Liver (tissue), 9 donors: ENCODE results near the gene UGT2B7. TPM values are rescaled to one million over a fixed set of nuclear protein-coding genes. Genes with fewer than 3 reads are reported as not detected.

Experiments
- DNase-seq: peaks from one replicate; pipeline ENCODE4 v3.0.0-alpha.2; 2017; ENCODE audit warnings: low spot score
- H3K27ac ChIP-seq, 2 donors: one replicate each; pipeline ENCODE4 v1.7.0; 2013; ENCODE audit warnings: inconsistent platforms in 2 of 2, low read length in 2 of 2, control low read depth in 1 of 2, low read depth in 1 of 2, mild to moderate bottlenecking in 1 of 2
- H3K27me3 ChIP-seq, 4 donors: one replicate each; pipeline versions ENCODE4 v1.6.1 to v1.7.0; 2013; ENCODE audit warnings: low read length in 3 of 4, inconsistent platforms in 1 of 4, mild to moderate bottlenecking in 1 of 4, moderate library complexity in 1 of 4; ENCODE audit not compliant: control insufficient read depth in 4 of 4, insufficient read depth in 4 of 4
- H3K36me3 ChIP-seq, 4 donors: one replicate each; pipeline versions ENCODE4 v1.6.1 to v1.7.0; 2013; ENCODE audit warnings: low read length in 3 of 4, mild to moderate bottlenecking in 3 of 4, low read depth in 1 of 4, moderate library complexity in 1 of 4; ENCODE audit not compliant: control insufficient read depth in 4 of 4, insufficient read depth in 3 of 4
- H3K4me1 ChIP-seq, 4 donors: one replicate each; pipeline versions ENCODE4 v1.6.1 to v1.7.0; 2013; ENCODE audit warnings: low read length in 3 of 4, mild to moderate bottlenecking in 3 of 4, moderate library complexity in 1 of 4; ENCODE audit not compliant: control insufficient read depth in 4 of 4, insufficient read depth in 4 of 4
- H3K4me3 ChIP-seq, 3 donors: one replicate each; pipeline versions ENCODE4 v1.6.1 to v1.7.0; 2013; ENCODE audit warnings: low read length in 3 of 3, control low read depth in 1 of 3, low read depth in 1 of 3, mild to moderate bottlenecking in 1 of 3
- H3K9ac ChIP-seq, 2 donors: one replicate each; pipeline ENCODE4 v1.7.0; 2013; ENCODE audit warnings: low read length in 2 of 2, mild to moderate bottlenecking in 2 of 2, moderate library complexity in 2 of 2, control low read depth in 1 of 2, low read depth in 1 of 2
- H3K9me3 ChIP-seq, 4 donors: one replicate each; pipeline versions ENCODE4 v1.6.1 to v1.7.0; 2013; ENCODE audit warnings: low read length in 3 of 4; ENCODE audit not compliant: control insufficient read depth in 4 of 4
- ATF3 ChIP-seq: IDR thresholded peaks from 2 replicates; pipeline ENCODE4 v1.6.1; 2016; ENCODE audit warnings: antibody characterized with exemption
- EGR1 ChIP-seq, 2 donors: IDR thresholded peaks; 2 replicates each; pipeline ENCODE4 v1.6.1; 2016 to 2018; ENCODE audit warnings: antibody characterized with exemption in 2 of 2, low read depth in 2 of 2
- FOXA1 ChIP-seq: IDR thresholded peaks from 2 replicates; pipeline ENCODE4 v1.6.1; 2016; ENCODE audit warnings: antibody characterized with exemption
- FOXA2 ChIP-seq: IDR thresholded peaks from 2 replicates; pipeline ENCODE4 v1.6.1; 2016; ENCODE audit warnings: antibody characterized with exemption
- GABPA ChIP-seq, 2 donors: IDR thresholded peaks in 1 of 2; conservative IDR thresholded peaks in 1 of 2; 2 replicates each; pipeline ENCODE4 v1.6.1; 2016; ENCODE audit warnings: antibody characterized with exemption in 2 of 2, mild to moderate bottlenecking in 1 of 2, moderate library complexity in 1 of 2
- HNF4A ChIP-seq, 2 donors: conservative IDR thresholded peaks; 2 replicates each; pipeline ENCODE4 v1.6.1; 2016; ENCODE audit warnings: antibody characterized with exemption in 2 of 2, mild to moderate bottlenecking in 2 of 2
- HNF4G ChIP-seq: IDR thresholded peaks from 2 replicates; pipeline ENCODE4 v1.6.1; 2016; ENCODE audit warnings: antibody characterized with exemption
- JUND ChIP-seq, 2 donors: IDR thresholded peaks; 2 replicates each; pipeline ENCODE4 v1.6.1; 2016; ENCODE audit warnings: antibody characterized with exemption in 2 of 2
- MAX ChIP-seq: IDR thresholded peaks from 2 replicates; pipeline ENCODE4 v1.6.1; 2016; ENCODE audit warnings: antibody characterized with exemption
- RAD21 ChIP-seq, 2 donors: IDR thresholded peaks; 2 replicates each; pipeline ENCODE4 v1.6.1; 2016; ENCODE audit warnings: antibody characterized with exemption in 2 of 2, mild to moderate bottlenecking in 2 of 2
- RXRA ChIP-seq, 2 donors: IDR thresholded peaks; 2 replicates each; pipeline ENCODE4 v1.6.1; 2017 to 2018; ENCODE audit warnings: antibody characterized with exemption in 2 of 2, mild to moderate bottlenecking in 1 of 2
- SP1 ChIP-seq: IDR thresholded peaks from 2 replicates; pipeline ENCODE4 v1.6.1; 2018; ENCODE audit warnings: antibody characterized with exemption, mild to moderate bottlenecking
- TAF1 ChIP-seq: conservative IDR thresholded peaks from 2 replicates; pipeline ENCODE4 v1.6.1; 2016; ENCODE audit warnings: antibody characterized with exemption, mild to moderate bottlenecking
- WGBS: extraction: QIAGEN DNeasy Blood & Tissue Kit; methylation state at CpG from one replicate; pipeline ENCODE4 v1.1.7; 2013; 5-methylcytosine and 5-hydroxymethylcytosine counted together
- polyA plus RNA-seq, 2 donors: library from polyadenylated mRNA; stranded (reverse) in 1 of 2; unstranded in 1 of 2; fragments of 200-250 nt in 1 of 2; fragments of >200 nt in 1 of 2; fragmentation: Nextera tagmentation in 1 of 2; extraction: Ambion mirVana in 1 of 2; gene quantifications; one replicate each; pipeline versions ENCODE4 v1.2.1 to v1.2.3, GENCODE V29; 2013 to 2015
- total RNA-seq, 2 donors: library from RNA; depleted of rRNA; stranded (reverse); fragments of >200 nt; gene quantifications; one replicate each; pipeline ENCODE4 v1.2.3, GENCODE V29; 2014
- donor health status: healthy.
- donor health status: healthy.
- donor health status: healthy.
- donor health status: healthy.
- donor health status: healthy.

The UGT2B7 gene
- total and polyA plus RNA-seq, 4 donors: 5.9 to 198 (median 164) TPM

- TF ChIP-seq ATF3: no peak
- no peak for TF ChIP-seq RXRA (IDR thresholded peaks at IDR 0.05)
- no peak for TF ChIP-seq RAD21 (IDR thresholded peaks at IDR 0.05)
- TF ChIP-seq TAF1: no peak
- no peak for TF ChIP-seq MAX
- TF ChIP-seq FOXA1: no peak
- no peak for TF ChIP-seq JUND (IDR thresholded peaks at IDR 0.05)
- no peak for TF ChIP-seq SP1
- no peak for TF ChIP-seq HNF4G
- no peak for TF ChIP-seq FOXA2
- TF ChIP-seq HNF4A (conservative IDR thresholded peaks at IDR 0.05): no peak
Observed at GRCh38 chr4:69092190-69092589, 4.1 kb upstream of the UGT2B7 start (continued).

GRCh38 chr4:69092980-69093568 is 3.2 kb upstream of the UGT2B7 start:
- TF ChIP-seq ATF3: no peak
- TF ChIP-seq FOXA2: no peak
- Histone ChIP-seq H3K4me1 (peaks cover 0 to 16% (median 4%) of the 10 kb centered on the region in 4 donors), H3K27me3 (no peaks in the 10 kb centered on the region), H3K9me3 (no peaks in the 10 kb centered on the region), H3K36me3 (no peaks in the 10 kb centered on the region), H3K9ac (no peak overlapping the region), H3K27ac (no peak overlapping the region), H3K4me3 (no peak overlapping the region)
- 76% methylated on average over 6 of the region's 6 CpGs for WGBS
- DNase-seq: no peak

- WGBS: 93% methylated on average over 3 of the region's 3 CpGs
Observed at GRCh38 chr4:69093681-69094080, 2.6 kb upstream of the UGT2B7 start.

GRCh38 chr4:69095301-69095731 is 958 bp upstream of the UGT2B7 start:
- DNase-seq: no peak
- Histone ChIP-seq H3K36me3 (no peaks in the 10 kb centered on the region), H3K27me3 (no peaks in the 10 kb centered on the region), H3K9ac (no peak overlapping the region), H3K27ac (peak overlapping the region; percentile 82 to 88), H3K9me3 (no peaks in the 10 kb centered on the region), H3K4me1 (peaks cover 0 to 13% (median 4%) of the 10 kb centered on the region in 4 donors), H3K4me3 (no peak overlapping the region)
- 27% methylated on average over 2 of the region's 2 CpGs for WGBS
- TF ChIP-seq JUND (IDR thresholded peaks at IDR 0.05) (peak in 1 of 2 donors; percentile 37), GABPA (IDR thresholded peaks at IDR 0.05 in 1 of 2, conservative IDR thresholded peaks at IDR 0.05 in 1 of 2) (no peak)

More at GRCh38 chr4:69093681-69094080, 2.6 kb upstream of the UGT2B7 start:
- H3K9me3 ChIP-seq: no peaks in the 10 kb centered on the region
- no peaks in the 10 kb centered on the region for H3K36me3 ChIP-seq
- H3K4me1 ChIP-seq: peaks cover 0 to 14% (median 4%) of the 10 kb centered on the region in 4 donors
- no peak for TF ChIP-seq EGR1 (IDR thresholded peaks at IDR 0.05; ENCODE audit: low read depth in 2 of 2)
- H3K9ac ChIP-seq: no peak overlapping the region
- H3K4me3 ChIP-seq: no peak overlapping the region
- H3K27ac ChIP-seq: no peak overlapping the region
- no peaks in the 10 kb centered on the region for H3K27me3 ChIP-seq
- no peak for DNase-seq
